IPS DF 4.7 (cell line): ENCODE measurements around the gene EHD1.

ENCODE experiments used
- DNase-seq: peaks from one replicate; pipeline ENCODE4 v3.0.0-alpha.2; 2013; ENCODE audit warnings: low spot score; ENCODE audit errors: extremely low read depth

Gene EHD1

GRCh38 chr11:64891215-64891848 lies 12.9 kb upstream of the EHD1 start:
- DNase-seq = no peak

DNA sequence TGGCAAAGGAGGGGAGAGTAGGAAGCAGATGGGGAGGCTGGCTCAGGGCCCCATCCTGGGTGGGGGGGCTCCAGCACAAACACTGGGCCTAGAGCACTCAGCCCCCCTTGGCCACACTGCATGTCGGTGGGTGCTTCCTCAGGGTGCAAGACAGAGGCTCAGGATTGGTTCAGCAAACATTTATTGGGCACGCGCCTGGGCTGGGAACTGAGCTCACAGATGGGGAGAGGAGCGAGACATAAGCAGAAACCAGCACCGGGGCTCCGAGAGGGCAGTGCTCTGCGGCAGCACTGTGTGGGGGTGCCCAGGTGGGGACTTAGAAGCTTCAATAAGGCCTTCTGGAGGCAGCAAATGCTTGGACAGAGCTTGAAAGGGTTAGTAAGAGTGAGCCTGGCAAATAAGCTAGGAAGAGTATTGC lies 12.1 kb upstream of the EHD1 start:
- DNase-seq = no peak

DNA sequence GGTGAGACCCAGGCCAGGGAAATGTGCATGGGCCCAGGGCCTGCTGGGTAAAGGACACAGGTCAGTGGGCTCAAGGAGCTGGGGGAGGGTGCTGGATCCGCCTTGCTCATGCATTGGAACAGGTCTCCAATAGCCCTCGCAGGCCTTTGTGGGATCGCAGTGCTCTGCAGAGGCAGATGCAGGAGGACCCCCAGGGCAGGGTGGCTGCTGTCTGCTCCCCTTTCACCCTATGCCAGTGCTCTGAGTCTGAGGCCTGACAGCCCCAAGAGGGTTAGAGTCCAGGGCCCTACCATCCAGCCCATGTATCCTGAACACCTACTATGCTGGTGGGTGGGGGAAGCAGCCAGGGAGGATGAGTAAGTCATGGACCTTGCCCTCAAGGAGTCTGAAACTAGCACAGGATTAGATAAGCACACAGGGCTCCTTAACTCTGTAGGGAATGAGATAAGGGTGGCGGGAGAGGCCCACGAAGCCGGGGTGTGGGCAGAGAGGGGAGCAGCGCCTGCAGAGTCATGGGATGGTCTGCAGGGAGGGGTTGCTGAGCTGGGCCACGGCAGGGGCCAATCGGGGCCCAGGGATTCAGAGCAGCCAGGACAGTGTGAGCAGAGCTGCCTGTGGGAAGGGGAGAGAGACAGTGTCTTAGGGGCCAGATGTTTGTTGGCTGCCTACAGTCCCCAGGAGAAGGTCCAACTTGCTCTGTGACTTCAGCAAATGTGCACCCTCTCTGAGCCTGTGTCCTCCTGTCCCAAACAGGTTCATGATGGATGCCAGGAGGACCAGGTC lies 10.5 kb upstream of the EHD1 start:
- DNase-seq = no peak

DNA sequence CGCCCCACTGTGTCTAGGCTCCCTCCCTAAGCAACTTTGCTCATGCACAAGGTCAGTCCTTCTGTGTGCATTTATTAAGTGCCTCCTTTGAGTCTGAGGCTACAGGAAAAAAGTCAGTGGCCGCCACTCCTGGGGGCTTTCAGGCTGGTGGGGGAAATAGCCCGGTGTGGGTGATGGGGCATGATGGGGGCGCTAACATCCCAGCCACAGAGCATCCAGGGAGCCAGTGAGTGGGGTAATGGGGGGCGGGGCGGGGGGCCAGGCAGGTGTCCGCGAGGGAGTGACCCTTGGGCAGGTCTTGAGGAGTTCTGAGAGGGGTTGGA lies 9.9 kb upstream of the EHD1 start:
- DNase-seq = no peak

DNA sequence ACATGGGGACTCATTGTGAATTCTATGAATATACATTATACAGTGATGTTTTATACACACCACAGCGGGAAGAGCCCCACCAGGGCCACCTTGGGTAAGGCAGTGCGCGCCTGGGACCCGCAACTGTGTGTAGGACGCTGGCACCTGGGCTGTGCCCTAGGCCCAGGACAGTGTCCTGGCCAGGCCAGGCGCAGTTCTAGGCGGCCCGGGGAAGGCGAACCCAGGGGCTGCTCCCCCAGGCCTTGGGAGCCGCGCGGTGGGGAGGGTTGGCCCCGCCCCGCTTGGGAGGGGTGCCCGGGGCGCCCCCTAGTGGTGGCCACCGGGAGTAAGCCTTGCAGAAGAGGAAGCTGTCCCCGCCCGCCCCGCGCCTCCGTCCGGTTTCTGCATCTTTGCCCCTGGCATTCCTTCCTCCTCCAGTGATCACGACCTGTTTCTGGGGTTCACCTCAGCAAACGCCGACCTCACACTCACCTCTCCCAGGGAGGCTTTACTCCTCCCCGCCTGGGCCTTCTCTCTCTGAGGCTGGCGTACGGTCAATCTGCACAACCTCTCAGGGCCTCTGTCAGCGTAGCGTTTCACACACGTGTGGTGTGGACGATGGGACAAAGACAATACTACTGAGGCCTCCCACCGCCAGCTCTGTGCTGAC lies 9.5 kb upstream of the EHD1 start:
- no peak for DNase-seq

- no peak for DNase-seq
Observed at GRCh38 chr11:64887234-64887756, 8.9 kb upstream of the EHD1 start.

GRCh38 chr11:64885367-64886286 lies 7.2 kb upstream of the EHD1 start:
- no peak for DNase-seq

DNA sequence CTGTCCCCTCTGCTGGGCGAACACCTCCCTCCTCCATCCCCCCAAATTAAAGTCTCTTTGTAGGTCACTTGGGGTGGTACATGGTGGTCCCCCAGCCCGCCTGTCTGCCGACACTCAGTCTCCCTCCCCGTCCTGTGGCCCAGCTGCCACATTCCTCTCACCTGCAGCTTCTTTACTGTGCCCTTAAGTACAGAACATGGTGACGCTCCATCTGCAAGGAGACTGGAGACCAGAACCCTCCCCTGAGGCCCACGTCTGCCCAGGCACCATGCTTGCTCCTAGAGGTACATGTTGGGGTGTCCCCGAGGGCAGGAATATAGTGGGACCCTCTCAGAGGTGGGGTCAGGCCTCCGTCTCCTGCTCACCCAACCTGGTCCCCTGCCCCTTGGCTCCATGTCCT lies 5.6 kb upstream of the EHD1 start:
- no peak for DNase-seq

DNA sequence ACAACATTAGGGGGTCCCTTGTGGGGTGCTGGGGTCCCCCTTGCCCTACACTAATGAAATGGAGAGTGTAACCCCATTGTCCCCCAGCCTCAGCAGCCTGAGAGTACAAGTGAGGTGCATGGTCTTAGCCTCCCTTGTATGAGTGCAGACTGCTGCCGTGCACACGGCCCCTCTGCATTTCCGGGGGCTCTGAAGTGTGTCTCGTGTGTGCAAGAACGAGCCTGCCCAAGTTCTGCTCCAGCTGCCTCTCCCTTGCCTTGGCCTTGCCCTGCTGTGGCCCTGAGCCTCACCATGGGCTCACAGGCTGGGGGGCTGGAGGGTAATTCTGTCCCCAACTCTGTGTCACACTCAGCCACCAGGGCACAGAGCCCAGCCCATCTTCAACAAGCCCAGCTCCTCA lies 5.2 kb upstream of the EHD1 start:
- no peak for DNase-seq

DNA sequence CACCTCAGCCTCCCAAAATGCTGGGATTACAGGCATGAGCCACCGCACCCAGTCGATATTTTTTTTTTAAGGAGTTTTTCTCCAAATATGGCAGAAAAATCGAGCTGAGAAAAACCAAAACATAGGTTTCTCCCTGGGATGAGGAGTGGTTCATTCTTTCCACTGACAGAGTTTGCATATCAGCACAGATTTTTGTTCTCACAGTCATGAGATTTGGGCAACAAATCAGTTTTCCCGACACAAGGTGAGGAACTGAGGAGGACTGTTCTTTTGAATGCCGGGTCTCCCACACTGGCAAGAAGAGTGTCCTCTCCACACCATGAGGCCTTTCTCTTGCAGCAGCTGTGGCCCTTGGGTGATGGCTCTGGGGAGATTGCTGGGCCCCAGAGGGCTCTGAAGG lies 3.8 kb upstream of the EHD1 start:
- DNase-seq = no peak

DNA sequence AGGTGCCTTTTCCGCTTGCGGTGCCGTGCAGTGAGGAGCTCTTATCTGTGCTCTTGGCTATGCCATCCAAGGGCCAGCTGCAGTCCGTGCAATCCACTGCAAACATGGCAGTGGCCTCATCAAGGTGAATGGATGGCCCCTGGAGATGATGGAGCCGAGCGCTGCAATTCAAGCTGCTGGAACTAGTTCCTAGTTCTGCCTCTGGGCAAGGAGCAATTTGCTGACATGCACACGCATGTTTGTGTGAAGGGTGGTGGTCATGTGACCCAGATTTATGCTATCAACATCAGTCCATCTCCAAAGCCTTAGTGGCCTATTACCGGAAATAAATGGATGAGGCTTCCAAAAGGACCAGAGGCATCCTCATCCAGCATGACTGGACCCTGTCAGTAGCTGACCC lies 3.1 kb upstream of the EHD1 start:
- no peak for DNase-seq

GRCh38 chr11:64880240-64881001 lies 2.0 kb upstream of the EHD1 start:
- no peak for DNase-seq

GRCh38 chr11:64879244-64879900 lies 951 bp upstream of the EHD1 start:
- no peak for DNase-seq

DNA sequence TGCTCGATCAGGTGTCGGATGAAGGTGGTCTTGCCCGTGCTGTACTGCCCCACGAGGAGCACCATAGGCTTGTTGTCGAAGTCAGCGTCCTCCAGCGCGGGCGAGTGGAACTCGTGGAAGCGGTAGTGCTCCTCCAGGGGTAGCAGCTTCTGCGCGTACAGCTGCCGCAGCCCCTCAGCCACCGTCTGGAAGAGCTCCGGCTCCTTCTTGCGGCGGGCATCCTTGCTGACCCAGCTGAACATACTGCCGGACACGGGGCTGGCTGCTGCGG lies 263 bp downstream of the EHD1 start:
- no peak for DNase-seq

GRCh38 chr11:64877390-64878222 lies 815 bp downstream of the EHD1 start:
- no peak for DNase-seq

GRCh38 chr11:64876835-64877341 lies 1.5 kb downstream of the EHD1 start:
- DNase-seq = no peak

DNA sequence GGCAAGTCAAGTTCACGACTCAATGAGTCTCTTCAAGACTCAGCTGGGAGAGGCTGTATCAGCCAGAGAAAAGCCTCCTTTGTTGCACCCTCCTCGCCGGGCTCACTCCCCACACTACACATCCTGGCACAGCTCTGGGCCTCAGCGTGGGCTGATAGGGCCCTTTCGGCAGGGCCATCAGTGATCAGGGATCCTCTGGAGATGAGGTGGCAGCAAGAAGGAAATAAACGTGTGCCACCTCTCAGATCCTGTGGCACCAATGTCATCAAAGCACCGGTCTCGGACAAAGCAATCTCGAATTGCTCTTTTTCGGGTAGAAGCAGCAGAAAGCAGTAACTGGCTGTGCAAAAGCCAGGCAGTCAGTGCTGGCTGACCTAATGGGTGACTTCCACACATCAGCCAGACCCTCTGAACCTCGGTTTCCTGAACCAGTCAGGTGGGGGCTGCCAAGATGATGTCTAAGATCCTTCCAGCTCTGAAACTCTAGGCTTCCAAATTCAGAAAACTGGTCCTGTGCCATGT lies 2.1 kb downstream of the EHD1 start:
- no peak for DNase-seq

GRCh38 chr11:64875369-64876228 lies 2.8 kb downstream of the EHD1 start:
- no peak for DNase-seq
